ENCODE measurements around the gene ZMYND12.
A peak's percentile ranks its signal among the peaks of the same experiment; 100 is the strongest.
"Not testable (repeated sequence)": the region's sequence is repeated elsewhere in the genome, so short reads cannot be mapped to it uniquely, and the experiment has no call there.

Gene ZMYND12, protein sequence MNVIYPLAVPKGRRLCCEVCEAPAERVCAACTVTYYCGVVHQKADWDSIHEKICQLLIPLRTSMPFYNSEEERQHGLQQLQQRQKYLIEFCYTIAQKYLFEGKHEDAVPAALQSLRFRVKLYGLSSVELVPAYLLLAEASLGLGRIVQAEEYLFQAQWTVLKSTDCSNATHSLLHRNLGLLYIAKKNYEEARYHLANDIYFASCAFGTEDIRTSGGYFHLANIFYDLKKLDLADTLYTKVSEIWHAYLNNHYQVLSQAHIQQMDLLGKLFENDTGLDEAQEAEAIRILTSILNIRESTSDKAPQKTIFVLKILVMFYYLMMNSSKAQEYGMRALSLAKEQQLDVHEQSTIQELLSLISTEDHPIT

DNA sequence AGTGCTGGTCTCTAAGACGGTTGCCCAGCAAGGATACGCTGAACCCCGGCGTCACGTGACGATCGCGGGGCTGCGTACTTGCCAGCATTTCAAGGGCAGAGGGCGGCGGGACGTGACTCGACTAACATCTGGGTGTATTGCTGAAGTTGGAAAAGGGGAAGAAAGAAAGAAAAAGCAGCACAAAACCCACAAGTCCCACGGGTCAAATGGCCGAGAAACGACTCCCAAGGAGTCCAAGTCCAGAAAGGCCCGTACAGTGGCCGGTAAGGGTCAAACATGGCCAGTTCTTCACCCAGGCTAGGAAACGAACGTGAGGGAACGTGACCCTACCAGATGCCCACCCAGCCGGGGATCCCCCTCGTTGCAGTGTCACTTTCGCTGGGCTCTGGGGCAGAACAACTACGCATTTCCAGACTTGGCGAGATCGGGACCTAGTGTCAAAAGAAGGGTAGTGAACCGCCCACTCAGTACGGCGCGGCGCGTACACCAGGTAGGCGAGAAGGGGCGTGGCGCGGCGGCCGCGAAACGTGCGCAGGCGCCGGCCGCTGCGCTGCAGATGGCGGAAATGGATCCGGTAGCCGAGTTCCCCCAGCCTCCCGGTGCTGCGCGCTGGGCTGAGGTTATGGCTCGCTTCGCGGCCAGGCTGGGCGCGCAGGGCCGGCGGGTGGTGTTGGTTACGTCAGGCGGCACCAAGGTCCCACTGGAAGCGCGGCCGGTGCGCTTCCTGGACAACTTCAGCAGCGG, at the start of gene ZMYND12, which contains the start of gene PPCS:
ZMYND12 (minus strand) TSS at position 13 of the 744 bp plus-strand sequence. CDS start 25 bp downstream, outside the sequence.
PPCS (plus strand) TSS at position 534 of the 744 bp plus-strand sequence; CDS start at position 557, 23 bp downstream.
- peak; percentile 84 for DNase-seq (ENCODE audit: low read depth)

DNA sequence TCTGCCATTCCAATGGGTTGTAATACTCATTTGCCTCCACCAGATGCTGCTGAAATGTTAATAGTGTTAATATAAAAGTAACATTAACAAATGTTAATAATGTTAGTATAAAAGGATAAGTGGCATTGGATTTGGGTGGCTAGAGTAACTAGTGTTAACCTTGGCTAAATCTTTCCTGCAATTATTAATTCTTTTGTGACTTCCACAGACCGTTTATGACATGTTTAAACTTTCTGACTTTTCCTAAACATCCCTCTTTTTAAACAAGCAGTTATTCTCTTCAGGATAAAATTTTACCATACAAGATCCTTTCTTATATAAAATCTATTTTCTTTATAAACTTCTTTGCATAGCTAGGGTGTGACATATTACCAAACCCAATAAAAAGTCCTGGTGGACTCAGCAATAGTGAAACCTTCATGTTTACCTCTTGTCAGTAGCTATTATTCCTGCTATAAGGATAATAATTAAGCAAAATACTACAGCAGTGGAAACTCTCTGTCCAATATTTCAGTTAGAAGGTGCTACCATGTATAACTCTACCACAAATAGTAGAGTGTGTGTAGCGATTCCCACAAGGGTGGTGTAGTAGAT, 48.8 kb upstream of the ZMYND12 start:
- no peak for DNase-seq (ENCODE audit: low read depth)

DNA sequence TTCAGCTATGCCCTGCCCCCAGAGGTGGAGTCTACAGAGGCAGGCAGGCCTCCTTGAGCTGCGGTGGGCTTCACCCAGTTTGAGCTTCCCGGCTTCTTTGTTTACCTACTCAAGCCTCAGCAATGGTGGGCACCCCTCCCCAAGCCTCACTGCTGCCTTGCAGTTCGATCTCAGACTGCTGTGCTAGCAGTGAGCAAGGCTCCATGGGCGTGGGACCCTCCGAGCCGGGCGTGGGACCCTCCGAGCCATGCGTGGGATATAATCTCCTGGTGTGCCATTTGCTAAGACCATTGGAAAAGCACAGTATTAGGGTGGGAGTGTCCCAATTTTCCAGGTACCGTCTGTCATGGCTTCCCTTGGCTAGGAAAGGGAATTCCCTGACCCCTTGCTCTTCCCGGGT, 46.2 kb upstream of the ZMYND12 start:
- not testable (repeated sequence) for DNase-seq (ENCODE audit: low read depth)

DNA sequence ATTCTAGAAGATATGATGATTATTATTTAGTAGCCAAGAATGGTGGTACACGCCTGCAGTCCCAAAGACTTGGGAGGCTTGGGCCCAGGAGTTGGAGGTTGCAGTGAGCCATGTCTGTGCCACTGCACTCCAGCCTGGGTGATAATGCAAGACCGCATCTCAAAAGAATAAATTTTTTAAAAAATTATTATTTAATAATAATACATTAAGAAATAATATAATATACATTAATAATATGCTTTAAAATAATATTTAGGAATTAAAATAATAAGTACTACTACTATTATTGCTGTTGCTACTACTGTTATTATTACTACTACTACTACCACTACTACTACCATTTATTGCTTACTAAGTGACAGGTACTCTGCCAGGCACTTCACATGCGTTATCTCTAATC, 34.4 kb upstream of the ZMYND12 start:
- no peak for DNase-seq (ENCODE audit: low read depth)

DNA sequence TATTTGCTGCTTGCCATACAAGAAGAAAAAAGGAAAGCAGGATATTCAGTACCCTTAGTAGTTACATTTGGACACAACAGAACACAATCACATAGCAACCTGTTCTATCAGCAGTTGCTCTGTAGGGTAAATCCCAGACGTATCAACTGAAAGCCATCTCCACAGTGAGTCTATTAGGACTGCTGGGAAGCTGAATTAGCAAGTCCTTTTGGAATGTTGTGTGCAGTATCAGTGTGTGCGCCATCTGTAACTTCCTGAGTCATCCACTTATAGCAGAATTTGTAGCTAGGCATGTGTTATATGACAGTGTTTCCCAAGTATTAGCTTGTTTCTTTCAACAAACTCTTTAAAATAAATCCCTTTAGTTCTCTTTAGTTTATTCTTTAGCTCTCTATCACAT, 28.6 kb upstream of the ZMYND12 start:
- peak; percentile 86 for DNase-seq (ENCODE audit: low read depth)

DNA sequence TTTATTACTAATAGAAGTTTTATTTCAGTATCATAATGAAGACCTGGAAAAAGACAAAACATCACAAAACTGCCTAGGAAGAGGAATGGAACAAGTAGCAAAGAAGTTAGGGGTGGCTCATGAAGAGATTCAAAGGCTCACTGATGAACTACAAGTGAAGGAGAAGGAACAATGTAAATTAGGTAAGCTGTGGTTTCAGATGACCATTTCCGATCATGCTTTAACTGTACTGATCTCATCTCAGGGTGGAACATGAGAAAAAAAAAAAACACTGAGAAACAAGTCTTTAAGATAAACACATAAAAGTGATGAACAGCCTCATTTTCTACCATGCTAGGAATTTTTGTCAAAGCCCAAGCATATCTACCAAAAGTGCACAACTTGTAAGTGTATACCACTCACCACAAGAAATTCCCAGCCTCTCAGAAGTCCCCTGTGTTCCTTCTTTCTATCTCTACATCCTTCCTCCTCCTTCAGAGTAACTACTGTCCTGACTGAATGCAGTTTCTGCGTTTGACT, 26.9 kb upstream of the ZMYND12 start:
- peak; percentile 5 for DNase-seq (ENCODE audit: low read depth)

DNA sequence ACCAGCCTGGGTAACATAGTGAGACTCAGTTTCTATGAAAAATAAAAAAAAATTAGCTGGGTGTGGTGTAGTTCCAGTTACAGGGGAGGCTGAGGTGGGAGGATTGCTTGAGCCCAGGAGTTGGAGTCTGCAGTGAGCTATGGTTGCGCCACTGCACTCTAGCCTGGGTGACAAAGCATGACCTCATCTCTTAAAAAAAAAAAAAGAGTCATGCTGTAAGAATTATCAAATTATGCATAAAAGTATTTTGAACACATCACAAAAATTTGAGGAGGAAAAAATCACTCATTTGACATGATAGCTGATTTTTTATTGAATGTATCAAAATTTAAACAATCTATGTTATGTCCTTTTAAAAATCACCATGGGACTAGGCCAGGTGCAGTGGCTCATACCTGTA, 25.1 kb upstream of the ZMYND12 start:
- DNase-seq (ENCODE audit: low read depth): no peak

DNA sequence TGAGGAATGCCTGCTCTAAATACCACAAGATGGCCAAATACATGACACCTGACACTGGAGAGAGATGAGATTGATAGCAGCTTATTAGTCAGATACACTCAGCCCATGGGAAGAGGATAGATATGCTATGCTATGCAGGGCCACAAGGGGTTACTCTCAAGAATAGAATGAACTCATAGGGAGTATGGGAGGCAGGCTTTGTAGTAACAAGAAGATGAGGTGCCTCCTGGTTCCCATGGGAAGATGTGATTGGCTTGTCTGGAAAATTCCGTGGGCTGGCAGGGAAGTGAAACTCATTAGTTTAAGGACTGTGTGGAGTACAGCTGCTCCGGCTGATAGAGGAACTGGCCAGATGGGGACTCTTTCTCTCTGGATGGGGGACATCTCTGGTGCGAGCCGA, 23.8 kb upstream of the ZMYND12 start:
- DNase-seq (ENCODE audit: low read depth): peak; percentile 18

DNA sequence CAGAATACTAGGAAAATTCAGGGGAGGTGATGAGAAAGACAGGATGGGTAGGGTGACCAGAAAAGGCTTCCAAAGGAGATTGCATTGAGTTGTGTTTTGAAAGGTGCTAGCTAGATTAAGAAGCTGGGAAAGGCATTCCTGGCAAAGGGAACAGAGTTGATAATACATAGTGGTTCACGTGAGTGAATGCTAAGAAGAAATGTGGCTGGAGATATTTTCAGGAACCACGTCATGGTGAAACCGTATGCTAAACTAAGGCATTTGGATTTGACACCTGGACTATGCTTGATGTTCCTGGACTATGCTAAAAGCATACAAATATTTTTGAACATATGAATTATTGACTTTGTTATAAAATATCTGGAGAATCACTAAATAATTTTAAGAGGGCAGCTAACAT, 22.0 kb upstream of the ZMYND12 start:
- DNase-seq (ENCODE audit: low read depth): no peak

DNA sequence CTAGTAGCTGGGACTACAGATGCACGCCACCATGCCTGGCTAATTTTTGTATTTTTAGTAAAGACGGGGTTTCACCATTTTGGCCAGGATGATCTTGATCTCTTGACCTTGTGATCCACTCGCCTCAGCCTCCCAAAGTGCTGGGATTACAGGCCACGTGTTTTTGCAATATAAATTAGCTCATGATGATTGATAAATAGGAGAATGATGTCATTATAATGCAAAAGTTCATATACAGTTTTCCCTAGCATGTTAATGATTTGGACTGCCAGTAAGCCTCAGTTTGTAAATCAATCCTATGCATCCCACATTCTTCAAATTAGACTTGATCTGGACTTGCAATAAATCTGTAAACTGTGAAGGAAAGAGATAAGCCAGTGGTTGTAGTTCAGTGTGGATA, 21.5 kb upstream of the ZMYND12 start:
- not testable (repeated sequence) for DNase-seq (ENCODE audit: low read depth)

DNA sequence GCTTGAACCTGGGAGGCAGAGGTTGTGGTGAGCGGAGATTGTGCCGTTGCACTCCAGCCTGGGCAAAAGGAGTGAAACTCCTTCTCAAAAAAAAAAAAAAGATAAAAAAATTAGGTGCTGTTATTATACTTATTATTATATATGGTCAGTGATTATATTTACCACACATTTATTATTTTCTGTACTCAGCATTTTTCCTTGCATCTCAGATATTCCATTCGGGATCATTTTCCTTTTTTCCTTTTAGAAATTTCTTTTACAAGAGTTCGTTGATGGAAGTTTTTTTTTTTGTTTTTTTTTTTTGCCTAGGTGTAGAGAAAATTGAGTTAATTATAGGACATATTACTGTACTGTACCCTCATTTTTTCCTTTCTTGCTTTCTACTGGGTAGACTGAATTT, 20.8 kb upstream of the ZMYND12 start:
- DNase-seq (ENCODE audit: low read depth): no peak

DNA sequence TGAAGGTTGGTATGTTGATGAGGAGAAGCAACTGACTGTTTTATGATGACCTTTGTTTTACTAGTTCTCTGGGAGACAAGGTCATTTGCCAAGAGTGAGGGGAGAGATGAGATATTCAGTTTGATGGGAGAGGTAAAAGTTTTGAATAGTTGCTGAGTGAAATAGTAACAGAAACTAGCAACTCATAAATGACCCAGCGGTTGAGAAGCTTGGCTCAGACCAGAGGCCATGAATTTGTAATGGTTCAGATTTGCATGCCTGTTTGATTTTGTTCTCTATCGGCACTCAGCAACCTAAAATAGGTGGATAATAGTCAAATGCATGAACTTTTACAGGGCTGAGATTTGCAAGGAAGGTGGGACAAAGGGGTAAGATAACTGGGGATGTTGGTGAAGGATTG, 13.9 kb upstream of the ZMYND12 start:
- no peak for DNase-seq (ENCODE audit: low read depth)

DNA sequence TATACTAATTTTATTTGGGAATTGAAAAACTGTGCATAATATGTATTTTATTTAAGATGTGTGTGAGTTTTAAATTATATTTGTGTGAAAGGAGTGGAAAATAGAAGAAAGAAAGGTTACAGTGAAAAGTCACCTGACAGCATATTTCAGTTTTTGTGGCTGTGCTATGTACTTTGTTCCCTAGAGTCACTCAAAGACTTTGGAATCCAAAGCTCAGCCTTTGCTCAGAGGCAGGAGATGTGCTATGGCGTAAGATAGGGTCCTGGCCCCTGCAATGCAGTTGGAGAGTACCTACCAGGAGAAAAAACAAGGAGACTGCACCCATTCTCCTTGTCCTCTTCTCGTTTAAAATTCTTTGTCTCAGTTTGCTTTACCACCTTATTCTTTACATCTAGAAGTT, 10.2 kb upstream of the ZMYND12 start:
- no peak for DNase-seq (ENCODE audit: low read depth)

DNA sequence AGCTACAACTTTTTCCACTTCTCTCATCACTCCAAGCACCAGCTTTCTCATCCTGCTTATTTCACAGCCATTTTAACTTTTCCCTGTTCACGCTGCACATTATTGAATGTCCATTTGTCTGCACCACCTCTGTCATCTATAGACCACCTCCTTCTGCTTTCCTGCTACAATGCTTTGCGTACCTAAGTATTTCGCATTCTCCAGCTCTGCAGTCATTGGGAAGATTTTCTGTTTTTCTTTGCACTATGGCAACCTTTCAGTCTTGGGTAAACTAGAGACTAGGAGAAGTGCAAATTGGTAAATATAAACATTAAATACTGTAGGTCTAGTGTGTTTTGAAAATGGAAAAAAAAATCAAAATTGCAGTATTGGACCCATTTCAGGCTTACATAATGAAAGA, 8.1 kb upstream of the ZMYND12 start:
- no peak for DNase-seq (ENCODE audit: low read depth)

DNA sequence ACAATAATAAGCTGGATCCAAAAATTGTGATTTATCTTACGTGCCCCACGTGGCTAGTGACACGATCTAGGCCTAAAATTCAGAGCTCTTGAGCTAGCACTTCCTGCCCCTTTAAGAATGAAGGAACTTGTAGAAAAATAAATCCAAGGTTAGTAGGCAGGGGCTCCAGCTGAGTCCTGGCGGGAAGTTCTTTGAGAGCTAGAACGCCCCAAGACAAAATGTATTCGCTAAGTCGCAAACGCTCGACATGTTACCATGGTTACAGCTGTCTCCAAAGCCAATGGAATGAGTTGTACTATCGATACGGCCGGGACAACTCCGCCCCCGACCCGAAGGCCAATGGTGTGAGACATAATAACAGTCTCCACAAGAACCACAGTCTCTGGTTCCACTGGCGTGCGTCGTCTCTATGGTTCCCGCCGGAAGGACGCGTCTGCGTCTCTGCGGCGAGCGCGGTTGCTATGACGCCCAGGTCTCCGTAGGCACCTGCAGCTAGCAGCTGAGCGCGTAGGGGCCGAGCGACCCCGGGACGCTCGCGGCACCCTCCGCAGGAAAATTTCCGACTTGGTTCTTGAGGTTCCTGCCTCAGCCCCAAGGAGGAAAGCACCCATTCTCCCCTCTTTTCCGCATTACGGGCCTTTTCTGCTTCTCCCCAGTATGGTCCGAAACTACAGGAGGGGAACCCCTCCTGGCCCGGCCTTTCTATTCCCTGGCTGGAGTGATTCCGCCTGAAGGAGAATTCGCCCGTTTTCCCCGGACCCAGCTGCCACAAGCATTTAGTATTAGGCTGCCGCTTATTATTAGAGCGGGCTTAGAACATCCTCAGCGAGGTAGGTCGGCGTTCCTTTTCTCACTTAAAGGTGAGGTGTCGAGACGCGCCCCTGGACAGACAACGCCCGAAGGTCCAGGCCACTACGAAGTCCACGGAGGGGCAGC, 7.3 kb upstream of the ZMYND12 start, which contains the start of gene CCDC30:
CCDC30 (plus strand) TSS at position 459 of the 936 bp plus-strand sequence. CDS start 17,266 bp downstream, outside the sequence.
- peak; percentile 98 for DNase-seq (ENCODE audit: low read depth)

DNA sequence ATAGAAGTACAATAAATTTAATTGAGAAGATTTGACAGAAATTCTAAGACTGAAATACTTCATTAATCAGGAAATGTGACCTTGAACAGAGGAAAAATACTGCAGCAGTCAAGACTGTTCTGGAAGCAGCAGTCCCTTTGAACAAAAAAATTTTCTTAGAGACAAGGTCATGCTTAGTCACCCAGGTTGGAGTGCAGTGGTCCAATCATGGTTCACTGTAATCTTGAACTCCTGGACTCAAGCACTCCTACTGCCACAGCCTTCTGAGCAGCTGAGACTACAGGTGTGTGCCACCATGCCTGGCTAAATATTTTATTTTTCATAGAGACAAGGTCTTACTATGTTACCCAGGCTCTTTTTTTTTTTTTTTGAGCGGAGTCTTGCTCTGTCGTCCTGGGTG, 5.4 kb upstream of the ZMYND12 start:
- no peak for DNase-seq (ENCODE audit: low read depth)

DNA sequence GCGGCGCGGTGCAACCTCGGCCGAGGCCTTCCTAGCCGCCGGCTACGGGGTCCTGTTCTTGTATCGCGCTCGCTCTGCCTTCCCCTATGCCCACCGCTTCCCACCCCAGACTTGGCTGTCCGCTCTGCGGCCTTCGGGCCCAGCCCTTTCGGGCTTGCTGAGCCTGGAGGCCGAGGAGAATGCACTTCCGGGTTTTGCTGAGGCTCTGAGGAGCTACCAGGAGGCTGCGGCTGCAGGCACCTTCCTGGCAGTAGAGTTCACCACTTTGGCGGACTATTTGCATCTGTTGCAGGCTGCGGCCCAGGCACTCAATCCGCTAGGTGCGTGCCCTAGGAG, 900 bp upstream of the ZMYND12 start:
- peak; percentile 69 for DNase-seq (ENCODE audit: low read depth)

DNA sequence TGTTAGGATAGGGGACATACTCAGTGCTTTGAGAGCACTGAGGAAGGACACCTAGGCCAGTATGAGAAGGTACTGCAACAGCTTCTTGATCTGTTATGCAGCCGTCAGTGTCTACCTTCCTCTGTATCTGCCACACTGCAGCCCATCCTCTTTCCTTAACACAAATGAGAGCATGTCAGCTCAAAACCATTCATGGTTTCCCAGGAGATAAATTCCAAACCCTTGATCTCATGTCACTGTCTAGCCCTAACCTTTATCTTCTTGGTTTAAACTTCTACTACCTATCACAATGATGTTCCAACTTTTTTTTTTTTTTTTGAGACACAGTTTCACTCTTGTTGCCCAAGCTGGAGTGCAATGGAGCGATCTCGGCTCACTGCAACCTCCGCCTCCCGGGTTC, 1.4 kb downstream of the ZMYND12 start:
- DNase-seq (ENCODE audit: low read depth): no peak

DNA sequence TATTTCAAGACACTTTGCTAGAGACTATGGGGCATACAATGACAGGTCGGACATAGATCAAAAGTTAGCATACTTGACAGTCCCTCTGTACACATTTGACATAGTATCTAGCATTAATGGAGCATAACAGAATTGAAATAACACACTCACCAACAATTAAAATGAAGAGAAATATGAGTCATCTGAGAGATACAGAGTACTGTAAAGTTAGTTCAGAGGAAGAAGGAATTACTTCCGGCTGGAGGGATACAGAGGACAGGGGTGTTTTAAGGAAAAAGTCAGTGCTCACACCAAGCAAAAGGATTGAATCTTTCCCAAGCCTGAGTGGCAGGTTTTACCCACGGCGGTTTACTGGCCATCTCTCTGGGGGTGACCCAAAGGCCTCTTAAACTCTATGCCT, 2.4 kb downstream of the ZMYND12 start:
- peak; percentile 2 for DNase-seq (ENCODE audit: low read depth)

DNA sequence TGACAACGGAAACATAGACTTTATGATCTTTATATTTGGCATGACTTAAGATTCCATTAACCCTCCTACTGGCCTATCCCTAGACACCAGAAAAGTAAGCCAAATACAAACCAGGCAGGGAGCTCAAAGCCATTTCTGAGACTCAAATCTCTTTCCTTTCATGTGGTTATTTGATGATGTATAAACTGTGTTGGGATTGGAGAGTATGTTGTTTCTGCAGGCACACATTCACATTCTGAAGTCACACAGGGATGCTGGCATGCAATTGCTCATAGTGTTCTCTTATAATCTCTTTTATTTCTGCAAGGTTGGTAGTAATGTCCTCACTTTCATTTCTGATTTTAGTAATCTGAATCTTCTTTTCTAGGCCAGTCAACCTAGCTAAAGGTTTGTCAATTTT, 5.8 kb downstream of the ZMYND12 start:
- no peak for DNase-seq (ENCODE audit: low read depth)

DNA sequence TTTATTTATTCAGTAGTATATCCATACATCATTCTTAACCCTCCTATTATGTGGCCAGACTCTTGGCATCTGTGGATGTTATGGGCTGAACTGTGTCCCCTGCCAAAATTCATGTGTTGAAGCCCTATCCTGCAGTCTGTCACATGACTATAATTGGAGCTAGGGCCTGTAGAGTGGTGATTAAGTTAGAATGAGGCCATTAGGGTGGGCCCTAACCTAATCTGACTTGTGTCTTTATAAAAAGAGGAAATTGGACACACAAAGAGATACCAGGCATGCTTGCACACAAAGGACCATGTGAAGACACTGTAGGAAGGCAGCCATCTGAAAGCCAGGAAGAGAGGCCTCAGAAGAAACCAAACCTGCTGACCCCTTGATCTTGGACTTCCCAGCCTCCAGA, 6.6 kb downstream of the ZMYND12 start:
- DNase-seq (ENCODE audit: low read depth): no peak

DNA sequence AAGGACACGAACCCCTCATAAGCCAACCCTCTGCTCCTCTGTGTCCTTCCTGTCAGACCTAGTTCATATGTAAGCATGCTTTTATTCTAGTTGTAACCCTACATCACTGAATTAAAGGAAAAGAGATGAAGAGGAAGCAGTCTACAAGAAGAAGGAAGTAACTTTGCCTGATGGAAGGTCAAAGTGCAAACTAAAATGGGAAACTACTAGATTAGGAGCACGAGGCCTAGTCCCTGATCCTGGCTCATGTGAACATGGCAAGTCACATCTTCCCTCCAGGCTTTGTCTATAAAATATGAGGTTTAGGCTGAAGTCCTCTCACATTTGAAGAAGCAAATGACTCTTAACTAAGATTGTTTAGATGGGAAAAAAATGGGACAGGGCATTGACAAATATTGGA, 13.2 kb downstream of the ZMYND12 start:
- DNase-seq (ENCODE audit: low read depth): no peak

Data from EH (cell line).